ENCODE results near the gene KIAA0513.

- TF ChIP-seq TAF1 (IDR thresholded peaks at IDR 0.05; ENCODE audit: low read depth, low read length) (no peak), POLR2AphosphoS5 (IDR thresholded peaks at IDR 0.05; ENCODE audit: low read depth, low read length) (no peak), POLR2A (IDR thresholded peaks at IDR 0.05; ENCODE audit: low read depth, low read length) (no peak), PAX5 (IDR thresholded peaks at IDR 0.05; ENCODE audit: insufficient read depth, low read length, severe bottlenecking) (no peak), SPI1 (IDR thresholded peaks at IDR 0.05; ENCODE audit: low read depth, low read length) (no peak)
Measured at GRCh38 chr16:85138073-85138824, 110.7 kb downstream of the KIAA0513 start.
